ENCODE measurements around the gene OR1F1.
"Not testable (repeated sequence)": the region's sequence is repeated elsewhere in the genome, so short reads cannot be mapped to it uniquely, and the experiment has no call there.

OR1F1 gene

DNA sequence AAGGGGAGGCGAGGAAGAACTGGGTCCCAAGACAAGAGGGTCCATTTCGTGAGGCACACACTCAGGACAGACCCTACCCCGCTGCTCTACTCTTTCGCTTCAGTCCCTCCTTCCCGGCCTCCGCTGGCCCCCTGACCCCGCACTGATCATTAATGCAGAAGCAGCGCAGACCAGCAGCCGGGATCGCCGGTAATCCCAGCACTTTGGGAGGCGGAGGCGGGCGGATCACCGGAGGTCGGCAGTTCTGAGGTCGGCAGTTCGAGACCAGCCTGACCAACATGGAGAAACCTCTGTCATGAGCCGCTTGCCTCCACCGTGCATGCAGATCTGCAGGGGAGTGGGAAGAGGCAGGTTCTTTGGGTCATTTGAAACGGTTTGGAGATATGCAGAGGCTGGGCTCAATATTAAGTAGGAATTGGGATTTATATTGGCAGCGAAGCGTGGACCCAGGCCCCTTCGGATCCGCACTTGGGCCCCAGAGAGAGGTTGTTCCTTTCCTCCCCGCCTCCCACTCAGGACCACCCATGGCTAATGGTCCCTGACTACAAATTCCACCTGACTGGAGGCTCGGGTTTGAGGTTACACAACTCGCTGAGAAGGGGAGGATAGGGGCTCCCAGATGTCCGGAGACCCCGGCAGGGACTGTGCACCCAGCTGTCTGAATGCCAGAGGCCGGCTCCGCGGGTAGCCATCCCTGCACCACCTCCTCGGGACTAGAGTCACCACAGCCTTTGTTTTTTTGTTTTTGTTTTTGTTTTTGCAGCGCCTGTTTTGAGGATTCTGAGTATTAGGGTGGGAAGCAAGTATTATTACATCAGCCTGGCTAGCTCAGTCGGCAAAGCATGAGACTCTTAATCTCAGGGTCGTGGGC lies 23.6 kb upstream of the OR1F1 start:
- no peaks in the 10 kb centered on the region for H3K9me3 ChIP-seq (ENCODE audit: severe bottlenecking)
- no peak overlapping the region for H3K4me3 ChIP-seq (ENCODE audit: severe bottlenecking)
- no peak for ATAC-seq (ENCODE audit: low read depth)
- no peaks in the 10 kb centered on the region for H3K36me3 ChIP-seq (ENCODE audit: low read depth)
- TF ChIP-seq, protein P1, sequence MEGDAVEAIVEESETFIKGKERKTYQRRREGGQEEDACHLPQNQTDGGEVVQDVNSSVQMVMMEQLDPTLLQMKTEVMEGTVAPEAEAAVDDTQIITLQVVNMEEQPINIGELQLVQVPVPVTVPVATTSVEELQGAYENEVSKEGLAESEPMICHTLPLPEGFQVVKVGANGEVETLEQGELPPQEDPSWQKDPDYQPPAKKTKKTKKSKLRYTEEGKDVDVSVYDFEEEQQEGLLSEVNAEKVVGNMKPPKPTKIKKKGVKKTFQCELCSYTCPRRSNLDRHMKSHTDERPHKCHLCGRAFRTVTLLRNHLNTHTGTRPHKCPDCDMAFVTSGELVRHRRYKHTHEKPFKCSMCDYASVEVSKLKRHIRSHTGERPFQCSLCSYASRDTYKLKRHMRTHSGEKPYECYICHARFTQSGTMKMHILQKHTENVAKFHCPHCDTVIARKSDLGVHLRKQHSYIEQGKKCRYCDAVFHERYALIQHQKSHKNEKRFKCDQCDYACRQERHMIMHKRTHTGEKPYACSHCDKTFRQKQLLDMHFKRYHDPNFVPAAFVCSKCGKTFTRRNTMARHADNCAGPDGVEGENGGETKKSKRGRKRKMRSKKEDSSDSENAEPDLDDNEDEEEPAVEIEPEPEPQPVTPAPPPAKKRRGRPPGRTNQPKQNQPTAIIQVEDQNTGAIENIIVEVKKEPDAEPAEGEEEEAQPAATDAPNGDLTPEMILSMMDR (IDR thresholded peaks at IDR 0.05; ENCODE audit: poor library complexity, severe bottlenecking): no peak
- H3K4me1 ChIP-seq (ENCODE audit: insufficient read depth, poor library complexity, severe bottlenecking): no peaks in the 10 kb centered on the region
- no peak overlapping the region for H3K27ac ChIP-seq (ENCODE audit: poor library complexity, severe bottlenecking)
- no peak for DNase-seq (ENCODE audit: low spot score)
- H3K27me3 ChIP-seq (ENCODE audit: insufficient read depth, poor library complexity, severe bottlenecking): no peaks in the 10 kb centered on the region

DNA sequence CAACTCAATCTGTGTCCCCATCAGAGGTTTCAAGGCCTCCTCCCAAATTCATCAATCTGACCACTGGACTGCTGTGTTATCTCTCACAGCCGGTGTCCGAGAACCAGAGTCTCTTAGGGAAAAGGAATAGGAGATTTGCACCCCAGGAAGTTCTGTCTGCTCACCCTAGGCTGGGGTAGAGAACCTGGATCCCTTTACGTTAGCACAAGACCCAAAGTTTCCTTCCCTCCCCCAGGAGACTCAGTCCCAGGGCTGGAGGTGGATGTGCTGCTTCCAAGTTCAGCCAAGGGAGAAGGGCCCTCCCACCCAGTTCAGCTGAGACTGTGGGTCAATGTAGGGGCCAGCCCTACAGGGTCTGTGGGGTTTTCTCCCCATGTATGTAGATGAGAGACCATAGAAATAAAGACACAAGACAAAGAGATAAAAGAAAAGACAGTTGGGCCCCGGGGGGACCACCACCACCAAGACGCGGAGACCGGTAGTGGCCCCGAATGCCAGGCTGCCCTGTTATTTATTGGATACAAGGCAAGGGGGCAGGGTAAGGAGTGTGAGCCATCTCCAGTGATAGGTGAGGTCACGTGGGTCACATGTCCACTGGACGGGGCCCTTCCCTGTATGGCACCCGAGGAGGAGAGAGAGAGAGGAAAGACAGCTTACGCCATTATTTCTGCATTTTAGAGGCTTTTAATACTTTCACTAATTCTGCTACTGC lies 22.7 kb upstream of the OR1F1 start:
- H3K9me3 ChIP-seq (ENCODE audit: severe bottlenecking): no peaks in the 10 kb centered on the region
- no peaks in the 10 kb centered on the region for H3K36me3 ChIP-seq (ENCODE audit: low read depth)
- ATAC-seq (ENCODE audit: low read depth) (no peak), DNase-seq (ENCODE audit: low spot score) (no peak)
- TF ChIP-seq, protein P1 (IDR thresholded peaks at IDR 0.05; ENCODE audit: poor library complexity, severe bottlenecking): no peak
- H3K27me3 ChIP-seq (ENCODE audit: insufficient read depth, poor library complexity, severe bottlenecking): peaks cover 6% of the 10 kb centered on the region
- no peak overlapping the region for H3K27ac ChIP-seq (ENCODE audit: poor library complexity, severe bottlenecking)
- no peaks in the 10 kb centered on the region for H3K4me1 ChIP-seq (ENCODE audit: insufficient read depth, poor library complexity, severe bottlenecking)
- H3K4me3 ChIP-seq (ENCODE audit: severe bottlenecking): no peak overlapping the region

DNA sequence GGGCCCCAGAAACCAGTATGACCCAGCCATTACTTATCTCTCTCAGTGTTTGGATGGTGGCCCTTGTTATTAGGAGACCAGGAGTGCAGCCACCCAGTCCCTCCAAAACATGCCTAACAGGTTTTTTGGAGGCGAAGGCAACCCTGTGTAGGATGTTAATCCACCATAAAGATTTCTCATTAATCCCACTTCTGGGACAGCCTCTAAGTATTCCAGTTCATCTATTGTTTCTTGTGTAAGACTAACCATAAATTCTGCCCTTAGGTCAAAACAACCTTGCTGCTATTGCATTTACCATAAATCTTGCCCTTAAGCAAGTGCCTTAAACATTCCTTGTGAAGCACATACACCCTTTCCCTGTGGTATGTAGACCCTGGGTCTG lies 21.5 kb upstream of the OR1F1 start:
- Histone ChIP-seq H3K9me3 (ENCODE audit: severe bottlenecking) (no peaks in the 10 kb centered on the region), H3K27me3 (ENCODE audit: insufficient read depth, poor library complexity, severe bottlenecking) (peaks cover 18% of the 10 kb centered on the region), H3K36me3 (ENCODE audit: low read depth) (no peaks in the 10 kb centered on the region), H3K4me3 (ENCODE audit: severe bottlenecking) (no peak overlapping the region), H3K4me1 (ENCODE audit: insufficient read depth, poor library complexity, severe bottlenecking) (no peaks in the 10 kb centered on the region), H3K27ac (ENCODE audit: poor library complexity, severe bottlenecking) (no peak overlapping the region)
- TF ChIP-seq, protein P1 (IDR thresholded peaks at IDR 0.05; ENCODE audit: poor library complexity, severe bottlenecking): no peak
- DNase-seq (ENCODE audit: low spot score): no peak
- no peak for ATAC-seq (ENCODE audit: low read depth)

DNA sequence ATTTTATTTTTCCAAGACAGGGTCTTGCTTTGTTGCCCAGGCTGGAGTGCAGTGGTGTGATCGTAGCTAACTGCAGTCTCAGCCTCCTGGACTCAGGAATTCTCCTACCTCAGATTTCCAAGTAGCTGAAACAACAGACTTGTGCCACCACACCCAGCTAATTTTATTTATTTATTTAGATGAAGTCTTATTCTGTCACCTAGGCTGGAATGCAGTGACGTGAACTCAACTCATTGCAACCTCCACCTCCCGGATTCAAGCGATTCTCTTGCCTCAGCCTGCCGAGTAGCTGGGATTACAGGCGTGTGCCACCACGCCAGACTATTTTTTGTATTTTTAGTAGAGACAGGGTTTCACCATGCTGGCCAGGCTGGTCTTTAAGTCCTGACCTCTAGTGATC lies 19.3 kb upstream of the OR1F1 start:
- H3K36me3 ChIP-seq (ENCODE audit: low read depth); H3K9me3 ChIP-seq (ENCODE audit: severe bottlenecking); DNase-seq (ENCODE audit: low spot score); H3K4me1 ChIP-seq (ENCODE audit: insufficient read depth, poor library complexity, severe bottlenecking); H3K27ac ChIP-seq (ENCODE audit: poor library complexity, severe bottlenecking); ATAC-seq (ENCODE audit: low read depth); H3K4me3 ChIP-seq (ENCODE audit: severe bottlenecking): not testable (repeated sequence)
- peaks cover 18% of the 10 kb centered on the region for H3K27me3 ChIP-seq (ENCODE audit: insufficient read depth, poor library complexity, severe bottlenecking)

DNA sequence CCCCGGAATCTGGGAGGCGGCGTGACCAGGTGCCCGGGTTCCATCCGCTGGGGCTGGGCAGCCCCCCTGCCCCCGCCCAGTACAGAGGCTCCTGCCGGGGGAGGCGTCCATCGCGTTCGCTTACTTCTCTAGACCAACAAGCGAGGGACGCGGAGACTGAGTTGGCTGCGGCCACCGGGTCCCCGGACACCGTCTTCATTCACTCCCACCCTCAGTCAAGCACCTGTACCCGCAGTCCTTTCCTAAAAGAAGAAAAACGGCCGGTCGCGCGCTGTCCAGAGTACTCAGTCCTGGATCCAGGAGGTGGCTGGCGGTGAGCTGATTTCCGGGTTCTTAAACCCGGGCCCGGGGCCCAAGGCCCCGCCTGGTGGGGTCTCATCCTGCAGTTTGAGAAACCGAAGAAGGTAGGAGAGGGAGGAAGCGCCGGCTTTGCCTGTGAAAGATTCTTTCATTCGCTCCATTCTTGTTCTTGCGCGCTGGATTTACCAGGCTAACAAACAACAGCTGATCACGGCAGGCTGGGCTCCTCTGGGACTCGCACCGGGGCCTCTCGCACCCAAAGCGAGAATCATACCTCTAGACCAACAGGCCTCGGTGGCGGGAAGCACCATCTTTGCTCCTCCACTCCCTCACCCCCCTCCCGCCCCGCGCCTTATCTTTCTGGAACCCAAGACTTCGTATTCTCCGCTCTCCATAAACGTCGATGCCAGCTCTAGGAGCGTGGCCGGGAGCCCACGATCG lies 17.4 kb upstream of the OR1F1 start:
- Histone ChIP-seq H3K4me3 (ENCODE audit: severe bottlenecking) (no peak overlapping the region), H3K36me3 (ENCODE audit: low read depth) (no peaks in the 10 kb centered on the region), H3K9me3 (ENCODE audit: severe bottlenecking) (no peaks in the 10 kb centered on the region), H3K4me1 (ENCODE audit: insufficient read depth, poor library complexity, severe bottlenecking) (no peaks in the 10 kb centered on the region), H3K27me3 (ENCODE audit: insufficient read depth, poor library complexity, severe bottlenecking) (peaks cover 18% of the 10 kb centered on the region), H3K27ac (ENCODE audit: poor library complexity, severe bottlenecking) (no peak overlapping the region)
- TF ChIP-seq, protein P1 (IDR thresholded peaks at IDR 0.05; ENCODE audit: poor library complexity, severe bottlenecking): no peak
- ATAC-seq (ENCODE audit: low read depth): no peak
- no peak for DNase-seq (ENCODE audit: low spot score)
